Measurements from ENCODE around the gene SMURF1. TPM values are rescaled to one million over a fixed set of nuclear protein-coding genes. Genes with fewer than 3 reads are reported as not detected.
A peak's percentile ranks its signal among the peaks of the same experiment; 100 is the strongest.

Gene SMURF1
- total RNA-seq, 4 donors from 2014 or later: 16.4 to 36.2 (median 24.6) TPM

- 13 to 16% methylated on average over 16 to 21 of the region's 27 CpGs for WGBS, 2 donors
- no peak for DNase-seq
Observed at GRCh38 chr7:99141841-99142726, 1.8 kb downstream of the SMURF1 start.

DNA sequence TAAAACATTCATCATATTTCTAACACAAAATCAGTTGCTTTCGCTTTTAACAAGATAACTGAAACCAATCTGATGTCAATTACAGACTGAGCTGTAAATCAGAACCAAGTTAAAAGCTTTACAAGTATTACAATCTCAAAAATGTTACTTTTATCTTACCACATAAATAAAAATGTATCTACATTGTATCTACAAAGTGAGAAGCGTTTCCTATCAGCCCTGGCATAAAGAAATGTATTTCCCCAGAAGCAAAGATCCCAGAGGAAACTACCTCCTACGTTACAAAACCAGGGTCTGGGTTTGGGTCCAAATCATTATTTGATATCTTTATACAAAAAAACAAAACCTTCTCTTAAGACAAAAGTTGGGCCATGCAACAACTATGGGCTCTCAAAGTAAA lies 2.6 kb downstream of the SMURF1 start:
- Histone ChIP-seq H3K4me3 (peak overlapping the region; percentile 81 to 100 (median 94)), H3K27me3 (no peaks in the 10 kb centered on the region), H3K9me3 (no peaks in the 10 kb centered on the region), H3K27ac (peak overlapping the region; percentile 97 to 100 (median 100)), H3K36me3 (no peaks in the 10 kb centered on the region), H3K4me1 (peaks cover 27 to 79% (median 50%) of the 10 kb centered on the region in 3 donors)
- intact Hi-C loops (cut with DNase I): loop anchor here (10.0 kb wide), 1 partner anchor 97 kb away; no protein-coding TSS in a partner anchor
- 15 to 20% methylated on average over 3 of the region's 3 CpGs for WGBS, 2 donors
- TF ChIP-seq, protein P1, sequence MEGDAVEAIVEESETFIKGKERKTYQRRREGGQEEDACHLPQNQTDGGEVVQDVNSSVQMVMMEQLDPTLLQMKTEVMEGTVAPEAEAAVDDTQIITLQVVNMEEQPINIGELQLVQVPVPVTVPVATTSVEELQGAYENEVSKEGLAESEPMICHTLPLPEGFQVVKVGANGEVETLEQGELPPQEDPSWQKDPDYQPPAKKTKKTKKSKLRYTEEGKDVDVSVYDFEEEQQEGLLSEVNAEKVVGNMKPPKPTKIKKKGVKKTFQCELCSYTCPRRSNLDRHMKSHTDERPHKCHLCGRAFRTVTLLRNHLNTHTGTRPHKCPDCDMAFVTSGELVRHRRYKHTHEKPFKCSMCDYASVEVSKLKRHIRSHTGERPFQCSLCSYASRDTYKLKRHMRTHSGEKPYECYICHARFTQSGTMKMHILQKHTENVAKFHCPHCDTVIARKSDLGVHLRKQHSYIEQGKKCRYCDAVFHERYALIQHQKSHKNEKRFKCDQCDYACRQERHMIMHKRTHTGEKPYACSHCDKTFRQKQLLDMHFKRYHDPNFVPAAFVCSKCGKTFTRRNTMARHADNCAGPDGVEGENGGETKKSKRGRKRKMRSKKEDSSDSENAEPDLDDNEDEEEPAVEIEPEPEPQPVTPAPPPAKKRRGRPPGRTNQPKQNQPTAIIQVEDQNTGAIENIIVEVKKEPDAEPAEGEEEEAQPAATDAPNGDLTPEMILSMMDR (IDR thresholded peaks at IDR 0.05): no peak
- no peak for TF ChIP-seq POLR2A (IDR thresholded peaks at IDR 0.05)
- no peak for DNase-seq

More at GRCh38 chr7:99141841-99142726, 1.8 kb downstream of the SMURF1 start:
- peak in 2 of 4 donors; percentile 25 to 55 for TF ChIP-seq POLR2A (IDR thresholded peaks at IDR 0.05)
- TF ChIP-seq, protein P1 (IDR thresholded peaks at IDR 0.05): no peak
- H3K27ac ChIP-seq: peak overlapping the region; percentile 97 to 100 (median 100)
- peak overlapping the region; percentile 81 to 100 (median 94) for H3K4me3 ChIP-seq
- no peaks in the 10 kb centered on the region for H3K9me3 ChIP-seq
- H3K4me1 ChIP-seq: peaks cover 21 to 71% (median 46%) of the 10 kb centered on the region in 3 donors
- no peaks in the 10 kb centered on the region for H3K36me3 ChIP-seq
- intact Hi-C loops (cut with DNase I): loop anchor here (10.0 kb wide), 1 partner anchor 97 kb away; no protein-coding TSS in a partner anchor
- no peaks in the 10 kb centered on the region for H3K27me3 ChIP-seq

DNA sequence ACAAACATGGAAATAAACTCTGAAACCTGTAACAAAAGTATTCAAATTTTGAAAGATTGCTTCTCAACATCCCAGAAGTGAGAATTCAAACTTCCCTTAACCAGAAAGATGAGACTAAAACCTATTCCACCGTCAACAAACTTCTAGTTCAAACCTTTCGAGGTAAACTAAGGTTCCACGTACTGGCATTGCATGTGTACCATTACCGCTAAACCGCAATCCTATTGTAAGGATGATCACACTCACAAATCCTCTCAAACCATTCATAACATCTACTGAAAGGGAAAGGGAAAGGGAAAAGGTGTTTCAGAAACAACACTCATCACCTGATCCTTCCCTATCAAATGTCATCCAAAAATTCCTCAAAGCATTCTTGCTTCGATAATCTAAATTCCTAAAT lies 3.1 kb downstream of the SMURF1 start:
- H3K4me3 ChIP-seq: peak overlapping the region; percentile 81 to 100 (median 94)
- 37 to 61% methylated on average over 6 of the region's 6 CpGs for WGBS, 2 donors
- H3K27me3 ChIP-seq: no peaks in the 10 kb centered on the region
- intact Hi-C loops (cut with DNase I): loop anchor here (10.0 kb wide), 1 partner anchor 96 kb away; no protein-coding TSS in a partner anchor
- peak overlapping the region; percentile 97 to 100 (median 100) for H3K27ac ChIP-seq
- no peak for TF ChIP-seq POLR2A (IDR thresholded peaks at IDR 0.05)
- TF ChIP-seq, protein P1 (IDR thresholded peaks at IDR 0.05): no peak
- peaks cover 32 to 84% (median 56%) of the 10 kb centered on the region in 3 donors for H3K4me1 ChIP-seq
- no peak for DNase-seq
- no peaks in the 10 kb centered on the region for H3K9me3 ChIP-seq
- no peaks in the 10 kb centered on the region for H3K36me3 ChIP-seq

DNA sequence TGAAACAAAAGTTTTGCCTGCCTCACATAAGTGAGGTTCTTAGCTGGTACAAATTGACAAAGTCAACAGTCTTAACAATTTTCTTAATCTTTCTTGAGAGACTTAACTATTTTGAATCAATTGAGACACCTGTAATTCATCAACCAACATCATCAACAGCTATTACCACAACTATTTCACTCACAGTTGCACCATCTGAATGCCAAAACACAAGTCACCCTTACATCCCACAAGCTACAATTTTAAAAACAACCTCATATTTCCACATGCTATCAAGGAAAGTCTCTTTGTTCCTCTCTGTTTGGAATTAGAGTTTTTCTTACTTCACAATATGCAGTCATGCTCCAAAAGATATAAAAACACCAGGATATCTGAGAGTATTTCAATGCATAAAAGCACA lies 4.9 kb downstream of the SMURF1 start:
- no peak for TF ChIP-seq POLR2A (IDR thresholded peaks at IDR 0.05)
- TF ChIP-seq, protein P1 (IDR thresholded peaks at IDR 0.05): no peak
- intact Hi-C loops (cut with DNase I): no loop called here
- Histone ChIP-seq H3K9me3 (no peaks in the 10 kb centered on the region), H3K4me1 (peaks cover 40 to 91% (median 62%) of the 10 kb centered on the region in 3 donors), H3K27ac (peak overlapping the region; percentile 37 to 100 (median 98)), H3K27me3 (no peaks in the 10 kb centered on the region), H3K4me3 (no peak overlapping the region), H3K36me3 (no peaks in the 10 kb centered on the region)
- no peak for DNase-seq

Data from esophagus squamous epithelium (tissue), 5 donors.